Activated CD4-positive, CD25-positive, alpha-beta regulatory T cell treated with anti-CD3 and anti-CD28 coated beads, Interleukin-2, amount 50 U/mL, for 16 hours (primary cell): ENCODE data around the gene CTBP2.

Source experiments
- DNase-seq: peaks from one replicate; pipeline ENCODE4 v3.0.0-alpha.2; 2020; ENCODE audit warnings: low read depth, low spot score

CTBP2 gene

DNA sequence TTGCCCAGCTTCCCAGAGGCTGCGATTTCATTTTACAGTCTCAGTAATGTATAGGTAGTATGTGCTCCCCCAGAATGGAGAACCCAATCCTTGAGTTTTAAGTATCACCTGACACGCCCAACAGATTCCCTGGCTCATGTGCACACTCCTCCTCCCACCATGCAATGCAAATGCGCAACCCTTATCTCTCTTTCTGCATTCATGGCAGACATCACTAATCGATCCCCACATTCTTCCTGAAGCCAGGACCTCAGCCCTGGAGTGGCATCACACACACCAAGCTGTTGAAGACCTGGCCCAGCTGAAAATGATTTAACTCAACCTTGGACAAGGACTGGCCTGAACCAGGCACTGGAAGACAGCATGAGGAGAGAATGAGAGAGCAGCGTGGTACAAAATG is 150.0 kb downstream of the CTBP2 start:
- DNase-seq = no peak

- no peak for DNase-seq
Observed at GRCh38 chr10:125009661-125010161, 150.7 kb downstream of the CTBP2 start.

DNA sequence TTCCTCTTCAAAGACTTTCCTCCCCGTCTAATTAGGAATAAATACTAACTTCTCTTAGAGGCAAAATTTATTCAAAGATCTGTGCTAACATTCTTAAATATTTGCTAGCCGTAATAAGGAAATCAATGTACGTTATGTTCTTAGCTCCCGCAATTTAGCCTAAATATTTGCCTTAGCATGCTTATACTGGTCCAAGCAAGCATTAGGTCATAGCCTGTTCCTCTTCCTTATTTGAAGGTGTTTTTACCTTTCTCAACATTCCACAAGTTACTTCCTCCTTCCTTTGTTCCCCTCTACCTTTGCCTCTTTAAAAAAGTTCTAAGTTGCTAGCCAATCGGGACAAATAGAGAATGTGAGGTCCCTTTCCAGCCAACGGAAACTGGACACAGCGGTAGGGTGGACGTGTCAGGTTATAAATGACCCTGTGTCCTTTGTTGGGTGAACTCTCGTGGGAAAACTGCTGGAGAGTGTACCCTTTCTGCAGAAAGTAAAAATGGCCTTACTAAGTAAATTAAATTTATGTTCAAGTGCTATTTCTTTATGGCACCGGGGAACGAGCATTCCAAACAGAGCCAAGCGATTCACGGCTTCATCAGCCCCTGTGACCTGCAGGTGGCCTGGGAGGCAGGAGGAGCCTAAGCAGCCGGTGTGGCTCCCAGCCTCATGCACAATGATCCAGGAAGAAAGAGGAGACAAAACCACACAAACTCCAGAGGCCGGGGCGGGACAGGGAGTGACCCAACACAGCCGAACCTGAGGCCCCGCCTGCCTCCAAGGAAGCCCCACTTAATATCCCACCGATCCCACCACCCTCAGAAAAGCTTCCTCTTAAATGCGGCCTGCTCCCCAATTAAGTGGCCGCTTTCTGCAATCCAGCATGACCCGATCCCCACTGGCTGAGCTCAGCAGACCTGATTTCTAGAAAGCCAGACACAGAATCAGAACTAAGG is 151.4 kb downstream of the CTBP2 start:
- no peak for DNase-seq

DNA sequence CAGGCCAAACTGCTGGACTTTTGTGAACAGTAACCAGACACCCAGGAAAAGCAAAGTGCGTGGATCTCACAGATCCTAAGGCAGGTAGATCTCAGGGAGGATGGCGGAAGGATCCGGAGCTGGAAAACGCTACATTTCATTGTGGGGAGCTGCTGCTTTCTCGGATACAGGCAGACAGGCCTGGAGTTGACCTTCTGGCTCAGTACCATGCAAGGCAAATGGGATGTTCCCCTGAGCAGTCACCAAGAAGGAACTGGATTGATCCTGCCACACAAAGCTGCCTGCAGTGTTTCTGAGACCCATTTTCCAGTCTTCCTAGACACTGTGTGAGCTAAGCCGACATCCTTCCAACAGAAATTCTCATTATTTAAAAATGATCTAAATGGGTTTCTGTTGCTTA is 152.9 kb downstream of the CTBP2 start:
- DNase-seq = no peak

DNA sequence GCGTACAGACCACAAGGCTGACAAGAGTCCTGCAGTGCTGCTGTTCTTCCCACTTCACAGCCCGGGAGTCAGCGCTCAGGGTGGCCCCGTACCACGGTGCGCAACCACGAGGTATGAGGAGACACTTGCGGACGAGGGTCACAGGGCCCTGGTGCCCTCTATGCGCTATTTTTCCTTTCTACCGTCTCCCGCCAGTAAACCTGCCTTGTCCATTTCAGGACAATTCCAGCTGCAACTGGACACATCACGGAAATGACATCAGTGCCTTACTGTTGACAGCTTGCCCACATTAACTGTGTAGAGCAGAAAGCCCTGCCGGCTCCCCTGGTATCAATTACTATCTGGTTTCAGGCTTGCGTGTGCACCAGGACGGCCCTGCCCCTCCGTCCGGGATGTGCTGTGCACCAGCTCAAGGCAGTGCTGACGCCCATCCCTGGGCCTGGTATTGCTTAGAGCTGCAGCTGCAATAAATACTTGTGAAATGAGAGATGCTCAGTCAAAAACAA is 153.4 kb downstream of the CTBP2 start:
- no peak for DNase-seq

- DNase-seq = no peak
Observed at GRCh38 chr10:125006188-125006680, 154.1 kb downstream of the CTBP2 start.

GRCh38 chr10:125005312-125006187 is 154.8 kb downstream of the CTBP2 start:
- no peak for DNase-seq

DNA sequence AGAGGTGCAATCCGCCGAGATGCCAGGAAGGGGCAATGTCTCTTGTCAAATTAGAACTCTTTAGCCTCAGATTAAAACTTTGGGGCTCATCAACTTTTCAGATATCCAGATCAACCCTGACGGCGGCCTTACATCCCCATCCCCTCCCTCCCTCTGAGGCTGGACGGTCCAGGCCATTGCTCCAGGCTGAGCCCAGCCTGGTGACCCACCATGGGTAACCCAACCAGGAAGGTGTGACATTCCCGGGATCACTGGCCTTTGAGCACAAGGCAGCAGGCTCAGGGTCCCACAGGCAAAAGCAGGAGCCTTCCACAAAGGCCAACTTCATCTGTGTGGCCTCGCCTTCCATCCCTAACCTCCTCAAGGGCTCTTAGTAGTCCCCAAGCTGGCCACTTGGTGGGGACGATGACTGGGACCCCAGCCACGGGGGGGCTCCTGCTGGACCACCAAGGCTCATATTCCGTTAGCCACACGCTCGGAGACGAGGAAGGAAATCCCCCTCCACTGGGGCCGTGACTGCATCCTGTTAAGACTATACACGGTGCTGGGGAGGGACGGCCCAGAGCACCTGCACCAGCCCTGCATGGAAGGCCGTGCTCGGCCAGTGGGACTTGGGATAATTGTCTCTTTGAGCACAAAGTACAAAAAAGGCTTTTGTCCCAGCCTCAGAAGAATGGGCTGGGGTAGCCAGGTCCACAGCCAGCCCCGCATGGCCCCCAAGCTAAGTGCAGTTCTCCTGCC is 155.6 kb downstream of the CTBP2 start:
- no peak for DNase-seq

DNA sequence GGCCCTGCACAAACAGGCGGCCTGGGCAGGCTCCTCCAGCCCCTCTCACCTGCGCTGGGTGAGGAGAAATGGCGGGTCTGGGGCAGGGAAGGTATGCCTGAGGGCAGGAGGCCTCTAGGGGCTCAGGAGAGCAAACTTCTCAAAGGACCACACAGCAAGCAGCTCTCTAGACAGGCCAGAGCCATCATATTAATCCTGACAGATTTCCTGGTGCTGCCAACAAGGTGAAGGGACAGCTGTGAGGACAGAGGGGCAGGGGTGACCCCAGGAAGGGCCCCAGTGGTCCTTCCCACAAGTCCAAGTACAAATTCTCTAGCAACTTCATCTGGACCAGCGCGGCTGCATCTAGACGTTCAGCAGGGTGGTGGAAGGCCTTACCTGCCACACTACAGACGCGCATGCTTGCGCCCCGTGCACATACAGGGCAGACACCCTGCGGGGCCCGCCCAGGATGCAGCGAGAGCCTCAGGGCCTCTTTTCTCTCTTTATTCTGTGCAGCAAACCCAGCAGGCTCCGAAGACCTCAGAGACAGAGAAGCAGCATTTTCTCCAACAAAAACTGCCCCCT is 156.4 kb downstream of the CTBP2 start:
- no peak for DNase-seq

- DNase-seq = no peak
Observed at GRCh38 chr10:125003146-125003900, 157.0 kb downstream of the CTBP2 start.

GRCh38 chr10:125002423-125003145 is 157.8 kb downstream of the CTBP2 start:
- no peak for DNase-seq

- DNase-seq = no peak
Observed at GRCh38 chr10:125002047-125002422, 158.3 kb downstream of the CTBP2 start.

- DNase-seq = no peak
Observed at GRCh38 chr10:125001313-125002046, 158.9 kb downstream of the CTBP2 start.

- DNase-seq = no peak
Observed at GRCh38 chr10:125000366-125001312, 159.7 kb downstream of the CTBP2 start.

DNA sequence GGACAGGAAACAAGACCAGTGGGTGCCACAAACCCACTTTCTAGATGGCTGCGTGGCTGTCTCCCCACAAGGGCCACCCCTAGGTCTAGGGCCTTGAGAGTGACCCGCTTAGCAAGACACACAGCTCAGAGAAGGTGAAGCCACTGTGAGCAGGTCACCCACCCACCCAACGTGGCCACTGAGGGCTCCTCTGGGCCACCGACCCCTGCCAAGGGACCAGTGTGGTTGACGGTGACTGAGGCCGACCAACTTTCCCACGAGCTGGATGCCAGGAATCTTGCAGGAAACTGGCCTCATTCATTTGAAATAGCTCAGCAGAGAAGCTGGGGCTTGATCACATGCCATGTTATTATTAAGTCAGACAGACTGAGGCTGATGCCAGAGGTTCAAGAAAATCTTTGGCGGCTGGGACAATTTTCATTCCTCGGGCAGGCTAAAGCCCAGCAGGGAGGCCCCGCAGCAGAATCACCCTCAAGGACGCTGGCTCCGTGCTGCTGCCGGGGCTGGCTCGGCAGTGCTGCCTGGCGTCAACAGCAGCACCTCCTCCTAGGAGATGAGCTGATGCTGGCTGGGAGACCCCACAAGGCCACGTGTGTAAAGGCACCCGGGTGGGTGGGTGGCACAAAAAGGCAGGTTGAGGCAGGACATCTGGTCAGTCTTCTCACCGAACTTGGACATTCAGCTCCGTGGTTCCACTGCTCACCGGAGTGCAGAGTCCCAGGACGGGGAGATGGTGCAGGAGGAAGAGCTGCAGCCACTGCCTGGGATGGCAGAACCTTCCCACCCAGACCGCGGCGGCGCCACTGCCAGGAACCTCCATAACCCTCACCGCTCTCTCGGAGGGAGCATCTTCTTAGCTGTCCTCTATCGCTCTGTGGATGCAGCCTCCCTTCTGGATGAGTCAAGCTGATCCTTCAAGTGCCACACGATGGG is 160.7 kb downstream of the CTBP2 start:
- no peak for DNase-seq

GRCh38 chr10:124998624-124999291 is 161.6 kb downstream of the CTBP2 start:
- DNase-seq = no peak
